GM18511 (cell line): ENCODE measurements around the gene RREB1.
A peak's percentile ranks its signal among the peaks of the same experiment; 100 is the strongest.

Experiments
- ATAC-seq: cut with Tn5 transposase; IDR thresholded peaks from one replicate; pipeline ENCODE4 v1.9.1; 2021; ENCODE audit warnings: mild to moderate bottlenecking, moderate library complexity; ENCODE audit not compliant: unreplicated experiment

The RREB1 gene

GRCh38 chr6:7121700-7122241, 14.0 kb downstream of the RREB1 start:
- ATAC-seq, result no peak

GRCh38 chr6:7122684-7123083, 14.9 kb downstream of the RREB1 start:
- no peak for ATAC-seq

GRCh38 chr6:7124114-7124513, 16.4 kb downstream of the RREB1 start:
- no peak for ATAC-seq

- no peak for ATAC-seq
These were observed 16.9 kb downstream of the RREB1 start for GRCh38 chr6:7124636-7125035.

- no peak for ATAC-seq
These were observed 17.5 kb downstream of the RREB1 start for GRCh38 chr6:7125290-7125689.

- ATAC-seq, result no peak
These were observed 19.0 kb downstream of the RREB1 start for GRCh38 chr6:7126754-7127153.

GRCh38 chr6:7127680-7128079, 19.9 kb downstream of the RREB1 start:
- no peak for ATAC-seq

- ATAC-seq, result no peak
These were observed 21.6 kb downstream of the RREB1 start for GRCh38 chr6:7129360-7129759.

- ATAC-seq, result no peak
These were observed 22.2 kb downstream of the RREB1 start for GRCh38 chr6:7129784-7130569.

GRCh38 chr6:7131390-7131789, 23.6 kb downstream of the RREB1 start:
- ATAC-seq, result no peak

GRCh38 chr6:7132398-7133035, 24.8 kb downstream of the RREB1 start:
- no peak for ATAC-seq

- no peak for ATAC-seq
These were observed 27.4 kb downstream of the RREB1 start for GRCh38 chr6:7134999-7135745.

GRCh38 chr6:7135755-7136154, 28.0 kb downstream of the RREB1 start:
- ATAC-seq, result no peak

GRCh38 chr6:7136859-7137334, 29.1 kb downstream of the RREB1 start:
- ATAC-seq, result peak; percentile 53

- peak; percentile 51 for ATAC-seq
These were observed 29.7 kb downstream of the RREB1 start for GRCh38 chr6:7137335-7138045.

GRCh38 chr6:7138046-7138531, 30.3 kb downstream of the RREB1 start:
- no peak for ATAC-seq

GRCh38 chr6:7138921-7139358, 31.2 kb downstream of the RREB1 start:
- ATAC-seq, result no peak

- no peak for ATAC-seq
These were observed 32.2 kb downstream of the RREB1 start for GRCh38 chr6:7139835-7140470.

GRCh38 chr6:7140631-7141378, 33.0 kb downstream of the RREB1 start:
- peak; percentile 53 for ATAC-seq
